ENCODE measurements around the gene INMT. TPM values are rescaled to one million over a fixed set of nuclear protein-coding genes. Genes with fewer than 3 reads are reported as not detected.
A peak's percentile ranks its signal among the peaks of the same experiment; 100 is the strongest.

INMT gene
- total and polyA plus RNA-seq, 8 donors: 1.8 to 27.2 (median 7.1) TPM

GRCh38 chr7:30722187-30722586 lies 29.7 kb upstream of the INMT start:
- no peak overlapping the region for H3K4me3 ChIP-seq
- no peaks in the 10 kb centered on the region for H3K36me3 ChIP-seq
- H3K27me3 ChIP-seq: peaks cover 0 to 4% (median 0%) of the 10 kb centered on the region in 3 donors
- 60 to 82% (median 70%) methylated on average over 2 of the region's 2 CpGs for WGBS, 5 donors
- peaks cover 3 to 31% (median 18%) of the 10 kb centered on the region in 4 donors for H3K9me3 ChIP-seq
- intact Hi-C loops (cut with DNase I; ENCODE audit: low total_unique reads): no loop called here
- H3K4me1 ChIP-seq: no peaks in the 10 kb centered on the region
- TF ChIP-seq, protein P1, sequence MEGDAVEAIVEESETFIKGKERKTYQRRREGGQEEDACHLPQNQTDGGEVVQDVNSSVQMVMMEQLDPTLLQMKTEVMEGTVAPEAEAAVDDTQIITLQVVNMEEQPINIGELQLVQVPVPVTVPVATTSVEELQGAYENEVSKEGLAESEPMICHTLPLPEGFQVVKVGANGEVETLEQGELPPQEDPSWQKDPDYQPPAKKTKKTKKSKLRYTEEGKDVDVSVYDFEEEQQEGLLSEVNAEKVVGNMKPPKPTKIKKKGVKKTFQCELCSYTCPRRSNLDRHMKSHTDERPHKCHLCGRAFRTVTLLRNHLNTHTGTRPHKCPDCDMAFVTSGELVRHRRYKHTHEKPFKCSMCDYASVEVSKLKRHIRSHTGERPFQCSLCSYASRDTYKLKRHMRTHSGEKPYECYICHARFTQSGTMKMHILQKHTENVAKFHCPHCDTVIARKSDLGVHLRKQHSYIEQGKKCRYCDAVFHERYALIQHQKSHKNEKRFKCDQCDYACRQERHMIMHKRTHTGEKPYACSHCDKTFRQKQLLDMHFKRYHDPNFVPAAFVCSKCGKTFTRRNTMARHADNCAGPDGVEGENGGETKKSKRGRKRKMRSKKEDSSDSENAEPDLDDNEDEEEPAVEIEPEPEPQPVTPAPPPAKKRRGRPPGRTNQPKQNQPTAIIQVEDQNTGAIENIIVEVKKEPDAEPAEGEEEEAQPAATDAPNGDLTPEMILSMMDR (IDR thresholded peaks at IDR 0.05): no peak
- TF ChIP-seq POLR2A (IDR thresholded peaks at IDR 0.05) (no peak), POLR2AphosphoS5 (IDR thresholded peaks at IDR 0.05) (no peak), EP300 (IDR thresholded peaks at IDR 0.05) (no peak)
- no peak for DNase-seq
- no peak overlapping the region for H3K27ac ChIP-seq

DNA sequence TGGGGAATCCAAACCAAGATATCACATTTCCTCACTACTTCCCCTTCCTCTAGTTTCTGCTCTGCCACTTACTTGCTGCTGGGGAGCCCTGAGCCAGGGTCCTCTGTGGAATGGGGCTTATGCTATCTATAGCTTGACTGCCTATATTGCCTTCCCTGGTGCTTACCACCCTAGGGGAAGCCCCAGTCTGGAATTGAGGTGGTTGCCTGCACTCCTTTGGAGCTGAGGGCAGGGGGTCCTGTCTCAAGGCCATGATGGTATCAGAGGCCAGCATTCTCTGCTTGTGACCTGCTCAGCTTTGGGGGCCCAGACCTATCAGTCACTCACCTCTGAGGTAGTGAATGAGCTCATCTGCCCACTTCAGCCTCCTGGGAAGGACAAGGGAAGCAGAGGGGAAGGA lies 29.3 kb upstream of the INMT start:
- Histone ChIP-seq H3K27me3 (peaks cover 0 to 4% (median 0%) of the 10 kb centered on the region in 3 donors), H3K36me3 (no peaks in the 10 kb centered on the region), H3K27ac (no peak overlapping the region), H3K4me1 (no peaks in the 10 kb centered on the region), H3K9me3 (peaks cover 3 to 26% (median 16%) of the 10 kb centered on the region in 4 donors), H3K4me3 (no peak overlapping the region)
- TF ChIP-seq, protein P1 (IDR thresholded peaks at IDR 0.05): no peak
- TF ChIP-seq POLR2A (IDR thresholded peaks at IDR 0.05) (no peak), EP300 (IDR thresholded peaks at IDR 0.05) (no peak), POLR2AphosphoS5 (IDR thresholded peaks at IDR 0.05) (no peak)
- intact Hi-C loops (cut with DNase I; ENCODE audit: low total_unique reads): no loop called here
- no peak for DNase-seq

- H3K27ac ChIP-seq: no peak overlapping the region
- H3K9me3 ChIP-seq: peaks cover 0 to 15% (median 5%) of the 10 kb centered on the region in 4 donors
- TF ChIP-seq POLR2AphosphoS5 (IDR thresholded peaks at IDR 0.05): no peak
- TF ChIP-seq, protein P1 (IDR thresholded peaks at IDR 0.05): no peak
- TF ChIP-seq POLR2A (IDR thresholded peaks at IDR 0.05): no peak
- TF ChIP-seq EP300 (IDR thresholded peaks at IDR 0.05): no peak
- intact Hi-C loops (cut with DNase I; ENCODE audit: low total_unique reads): no loop called here
- 56 to 73% (median 64%) methylated on average over 3 to 4 of the region's 4 CpGs for WGBS, 5 donors
- no peaks in the 10 kb centered on the region for H3K4me1 ChIP-seq
- H3K27me3 ChIP-seq: peaks cover 0 to 4% (median 0%) of the 10 kb centered on the region in 3 donors
- no peaks in the 10 kb centered on the region for H3K36me3 ChIP-seq
- DNase-seq: no peak
- no peak overlapping the region for H3K4me3 ChIP-seq
Measured at GRCh38 chr7:30723776-30724175, 28.2 kb upstream of the INMT start.

GRCh38 chr7:30726296-30727006 lies 25.5 kb upstream of the INMT start:
- Histone ChIP-seq H3K9me3 (no peaks in the 10 kb centered on the region), H3K4me3 (peak overlapping the region in 2 of 4 donors; percentile 1 to 8), H3K27ac (peak overlapping the region in 1 of 5 donors; percentile 8), H3K36me3 (no peaks in the 10 kb centered on the region), H3K27me3 (peaks cover 0 to 10% (median 0%) of the 10 kb centered on the region in 3 donors), H3K4me1 (no peaks in the 10 kb centered on the region)
- intact Hi-C loops (cut with DNase I; ENCODE audit: low total_unique reads): no loop called here
- TF ChIP-seq, protein P1 (IDR thresholded peaks at IDR 0.05): no peak
- TF ChIP-seq POLR2A (IDR thresholded peaks at IDR 0.05) (no peak), EP300 (IDR thresholded peaks at IDR 0.05) (no peak), POLR2AphosphoS5 (IDR thresholded peaks at IDR 0.05) (no peak)
- WGBS, 5 donors: 95 to 99% (median 97%) methylated on average over 6 to 7 of the region's 7 CpGs
- no peak for DNase-seq
